Measurements from ENCODE around the gene TMEM17.
"Not testable (repeated sequence)": the region's sequence is repeated elsewhere in the genome, so short reads cannot be mapped to it uniquely, and the experiment has no call there.

Gene TMEM17, protein sequence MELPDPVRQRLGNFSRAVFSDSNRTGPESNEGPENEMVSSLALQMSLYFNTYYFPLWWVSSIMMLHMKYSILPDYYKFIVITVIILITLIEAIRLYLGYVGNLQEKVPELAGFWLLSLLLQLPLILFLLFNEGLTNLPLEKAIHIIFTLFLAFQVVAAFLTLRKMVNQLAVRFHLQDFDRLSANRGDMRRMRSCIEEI

DNA sequence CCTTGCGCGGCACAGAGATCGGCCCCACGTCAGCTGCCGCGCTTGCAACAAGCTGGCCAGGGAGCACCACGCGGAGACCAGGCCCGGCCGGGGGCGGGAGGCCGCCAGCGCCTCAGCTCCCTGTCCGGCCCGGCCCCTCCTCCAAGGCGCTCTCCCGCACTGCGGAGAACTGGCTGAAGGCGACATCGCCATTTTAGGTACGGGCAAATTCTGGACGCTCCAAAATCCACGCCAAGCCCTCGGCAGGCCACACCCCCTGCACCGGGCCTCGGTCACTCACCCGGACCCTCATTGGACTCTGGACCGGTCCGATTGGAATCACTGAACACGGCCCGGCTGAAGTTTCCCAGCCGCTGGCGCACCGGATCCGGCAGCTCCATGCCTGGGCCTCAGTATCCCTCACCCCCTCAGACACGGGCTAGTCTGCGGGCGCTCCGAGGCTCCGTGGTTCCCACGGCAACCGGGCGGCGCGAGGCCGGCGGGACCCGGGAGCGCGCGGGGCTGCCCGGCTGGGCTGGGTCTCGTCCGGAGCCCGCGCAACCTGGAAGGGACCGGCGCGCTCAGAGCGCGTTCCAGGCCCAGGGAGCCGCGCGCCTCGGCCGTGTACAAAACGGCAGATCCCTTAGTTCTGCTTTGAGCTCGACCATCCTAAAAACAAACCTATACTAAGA, at the start of gene TMEM17:
TSS of gene TMEM17 (minus strand) at position 446 of the 671 bp plus-strand sequence. CDS start at position 380, 66 bp downstream.
- no peak for DNase-seq (ENCODE audit: low read depth in 1 of 2, low spot score in 1 of 2)

- DNase-seq (ENCODE audit: low read depth in 1 of 2, low spot score in 1 of 2) = no peak
These were observed 48.4 kb upstream of the TMEM17 start for GRCh38 chr2:62554440-62554839.

GRCh38 chr2:62550461-62550860, 44.5 kb upstream of the TMEM17 start:
- DNase-seq (ENCODE audit: low read depth in 1 of 2, low spot score in 1 of 2) = no peak

DNA sequence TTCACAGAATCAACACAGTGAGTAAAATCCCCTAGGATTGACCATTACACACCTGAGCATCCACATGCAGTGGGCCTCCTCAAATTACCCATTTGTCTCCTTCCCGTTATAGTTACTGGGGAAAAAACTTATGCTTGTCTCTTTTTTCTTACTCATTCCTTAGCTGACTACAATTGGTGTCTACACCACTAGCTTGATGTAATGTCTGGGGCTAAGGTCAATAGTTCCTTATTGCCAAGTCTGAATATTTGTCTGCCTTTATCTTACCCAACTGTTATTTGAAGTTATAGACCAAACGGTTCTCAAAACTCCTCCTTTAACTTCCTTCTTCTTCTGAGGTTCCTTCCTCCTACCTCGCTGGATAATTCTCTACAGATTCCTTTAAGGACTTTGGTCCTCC, 41.9 kb upstream of the TMEM17 start:
- no peak for DNase-seq (ENCODE audit: low read depth in 1 of 2, low spot score in 1 of 2)

- DNase-seq (ENCODE audit: low read depth in 1 of 2, low spot score in 1 of 2) = no peak
These were observed 39.3 kb upstream of the TMEM17 start for GRCh38 chr2:62545261-62545660.

DNA sequence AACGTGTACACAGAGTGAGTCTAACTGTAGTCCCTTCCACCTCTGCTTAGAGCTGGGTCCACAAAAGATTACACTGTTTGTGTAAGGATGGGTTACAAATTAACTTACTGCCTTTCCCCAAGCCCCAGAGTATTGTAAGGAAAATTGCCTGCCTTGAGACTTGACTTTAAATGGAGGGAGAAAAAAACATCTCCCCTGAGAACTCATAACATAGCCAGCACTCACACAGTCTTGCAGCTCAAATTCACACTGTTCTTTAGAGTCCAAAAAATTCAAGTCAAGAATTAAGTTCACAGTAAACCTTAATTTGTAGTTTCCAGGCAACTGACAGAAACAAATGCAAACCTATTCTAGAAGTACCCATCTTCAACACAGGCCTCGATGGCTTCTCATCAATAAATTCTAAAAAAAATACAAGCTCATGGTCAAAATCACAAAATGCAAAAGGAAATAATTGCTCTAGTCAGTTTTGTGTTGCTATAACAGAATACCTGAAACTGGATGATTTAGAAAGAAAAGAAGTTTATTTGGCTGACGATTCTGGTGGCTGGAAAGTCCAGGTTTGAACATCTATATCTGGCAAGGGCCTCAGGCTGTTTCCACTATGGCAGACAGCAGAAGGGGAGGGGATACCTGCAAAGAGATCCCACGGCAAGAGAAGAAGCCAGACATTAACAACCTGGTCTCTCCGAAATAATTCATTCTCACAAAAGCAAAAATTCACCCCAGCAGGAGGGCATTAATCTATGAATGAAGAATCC, 34.6 kb upstream of the TMEM17 start:
- DNase-seq (ENCODE audit: low read depth in 1 of 2, low spot score in 1 of 2) = no peak

- DNase-seq (ENCODE audit: low read depth in 1 of 2, low spot score in 1 of 2) = no peak
These were observed 33.8 kb upstream of the TMEM17 start for GRCh38 chr2:62539606-62540407.

- no peak for DNase-seq (ENCODE audit: low read depth in 1 of 2, low spot score in 1 of 2)
These were observed 32.8 kb upstream of the TMEM17 start for GRCh38 chr2:62538756-62539155.

- no peak for DNase-seq (ENCODE audit: low read depth in 1 of 2, low spot score in 1 of 2)
These were observed 31.8 kb upstream of the TMEM17 start for GRCh38 chr2:62537814-62538213.

- no peak for DNase-seq (ENCODE audit: low read depth in 1 of 2, low spot score in 1 of 2)
These were observed 31.0 kb upstream of the TMEM17 start for GRCh38 chr2:62536873-62537547.

DNA sequence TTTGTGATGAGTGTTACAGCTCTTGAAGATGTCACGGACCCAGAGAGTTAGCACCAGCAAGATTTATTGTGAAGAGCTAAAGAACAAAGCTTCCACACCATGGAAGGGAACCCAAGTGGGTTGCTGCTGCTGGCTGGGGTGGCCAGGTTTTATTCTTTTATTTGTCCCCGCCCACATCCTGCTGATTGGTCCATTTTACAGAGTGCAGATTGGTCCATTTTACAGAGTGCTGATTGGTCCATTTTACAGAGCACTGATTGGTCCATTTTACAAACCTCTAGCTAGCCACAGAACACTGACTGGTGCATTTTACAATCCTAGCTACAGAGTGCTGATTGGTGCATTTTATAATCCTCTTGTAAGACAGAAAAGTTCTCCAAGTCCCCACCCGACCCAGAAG, 29.5 kb upstream of the TMEM17 start:
- not testable (repeated sequence) for DNase-seq (ENCODE audit: low read depth in 1 of 2, low spot score in 1 of 2)

DNA sequence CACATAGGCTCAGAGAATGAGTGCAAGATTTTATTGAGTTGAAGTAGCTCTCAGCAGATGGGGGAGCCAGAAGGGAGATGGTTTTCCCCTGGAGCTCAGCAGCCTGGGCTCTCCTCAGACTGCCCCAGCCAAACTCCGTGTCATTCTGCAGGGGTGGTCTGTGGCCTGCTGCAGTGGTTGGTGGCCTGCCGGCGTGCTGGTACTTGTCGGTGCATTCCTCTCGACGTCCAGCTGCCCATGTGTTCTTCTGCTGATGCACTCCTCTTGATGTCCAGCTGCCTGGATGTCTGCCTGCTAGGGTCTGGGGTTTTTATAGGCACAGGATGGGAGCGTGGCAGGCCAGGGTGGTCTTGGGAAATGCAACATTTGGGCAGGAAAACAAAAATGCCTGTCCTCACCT, 25.6 kb upstream of the TMEM17 start:
- no peak for DNase-seq (ENCODE audit: low read depth in 1 of 2, low spot score in 1 of 2)

DNA sequence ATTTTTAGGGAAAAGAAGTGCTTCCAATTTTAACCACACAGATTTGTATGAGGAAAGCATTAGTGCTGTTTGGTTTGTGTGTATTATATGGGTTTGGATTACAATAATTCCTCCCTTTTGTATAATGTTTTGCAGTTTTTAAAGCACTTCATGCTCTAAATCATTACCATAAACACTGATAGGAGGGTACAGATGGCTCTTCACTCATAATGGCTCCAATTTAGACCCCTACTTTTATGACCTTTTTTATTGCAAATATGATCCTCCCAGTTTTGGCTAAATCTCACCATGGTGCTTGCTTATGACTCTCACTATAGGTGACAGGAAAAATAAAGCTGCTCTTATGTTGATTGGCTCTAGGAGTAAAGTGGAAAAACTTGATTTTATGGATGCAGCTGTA, 23.8 kb upstream of the TMEM17 start:
- DNase-seq (ENCODE audit: low read depth in 1 of 2, low spot score in 1 of 2) = no peak

- DNase-seq (ENCODE audit: low read depth in 1 of 2, low spot score in 1 of 2) = no peak
These were observed 21.6 kb upstream of the TMEM17 start for GRCh38 chr2:62527478-62528210.

DNA sequence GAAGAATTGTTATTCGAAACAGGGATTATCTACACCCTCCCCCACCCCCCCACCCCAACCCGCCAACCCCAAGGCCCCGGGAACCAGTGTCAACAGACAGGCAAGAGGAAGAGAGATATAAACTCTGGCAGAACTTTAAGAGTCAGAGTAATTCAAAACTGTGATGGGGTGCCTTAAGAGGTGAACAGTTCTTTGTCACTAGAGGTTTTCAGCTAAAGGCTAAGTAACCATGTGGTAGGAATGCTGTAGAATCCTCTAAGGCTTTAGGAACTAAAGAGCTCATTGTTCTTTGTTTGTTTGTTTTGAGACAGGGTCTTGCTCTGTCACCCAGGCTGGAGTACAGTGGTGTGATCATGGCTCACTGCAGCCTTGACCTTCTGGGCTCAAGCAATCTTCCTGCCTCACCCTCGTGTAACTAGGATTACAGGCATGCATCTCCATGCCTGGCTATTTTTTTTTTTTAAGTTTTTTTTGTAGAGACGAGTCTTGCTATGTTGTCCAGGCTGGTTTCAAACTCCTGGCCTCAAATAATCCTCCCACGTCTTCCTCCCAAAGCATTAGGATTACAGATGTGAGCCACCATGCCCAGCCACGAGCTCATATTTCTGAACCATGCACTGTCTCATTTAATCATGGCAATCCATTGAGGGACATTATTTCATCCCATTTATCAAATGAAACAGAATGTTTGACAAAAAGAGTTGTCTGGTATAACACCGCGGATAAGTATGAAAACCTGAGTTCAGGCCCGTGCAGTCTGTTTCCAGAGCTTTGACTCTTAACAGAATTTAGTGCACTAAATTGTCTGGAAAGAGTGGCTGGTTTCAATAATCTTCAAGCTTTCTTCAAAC, 20.8 kb upstream of the TMEM17 start:
- DNase-seq (ENCODE audit: low read depth in 1 of 2, low spot score in 1 of 2) = no peak

DNA sequence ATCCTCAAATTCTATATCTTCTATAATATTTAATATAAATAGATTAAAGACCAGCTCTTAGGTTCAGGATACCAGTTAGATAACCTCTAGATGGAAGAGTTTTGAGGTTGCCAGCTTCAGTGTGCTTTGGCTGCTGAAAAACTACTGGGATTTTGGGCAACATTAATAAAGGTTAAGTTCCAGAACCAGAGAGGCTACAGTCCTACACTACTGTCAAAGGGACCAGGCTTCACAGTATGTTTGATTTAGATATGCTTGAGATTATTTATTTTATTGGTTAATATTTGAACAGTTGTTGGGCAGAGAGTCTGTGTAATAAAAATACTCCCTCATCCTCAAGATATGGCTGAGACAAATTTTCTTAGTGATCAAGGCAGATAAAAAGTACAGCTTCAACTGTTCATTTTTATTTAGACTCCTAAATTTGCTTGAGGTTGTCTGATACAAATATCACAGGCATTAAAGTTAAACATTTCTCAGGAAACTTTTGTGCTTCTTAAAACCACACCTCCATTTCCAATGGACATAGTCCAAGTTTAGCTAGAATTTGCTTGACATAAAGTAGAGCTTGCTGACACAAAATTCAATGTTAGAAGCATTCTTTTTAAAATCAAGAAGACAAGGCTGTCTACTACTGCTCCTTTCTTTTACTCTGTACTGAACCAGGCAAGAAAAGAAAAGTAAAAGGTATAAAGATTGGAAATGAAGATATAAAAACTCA, 19.7 kb upstream of the TMEM17 start:
- no peak for DNase-seq (ENCODE audit: low read depth in 1 of 2, low spot score in 1 of 2)

DNA sequence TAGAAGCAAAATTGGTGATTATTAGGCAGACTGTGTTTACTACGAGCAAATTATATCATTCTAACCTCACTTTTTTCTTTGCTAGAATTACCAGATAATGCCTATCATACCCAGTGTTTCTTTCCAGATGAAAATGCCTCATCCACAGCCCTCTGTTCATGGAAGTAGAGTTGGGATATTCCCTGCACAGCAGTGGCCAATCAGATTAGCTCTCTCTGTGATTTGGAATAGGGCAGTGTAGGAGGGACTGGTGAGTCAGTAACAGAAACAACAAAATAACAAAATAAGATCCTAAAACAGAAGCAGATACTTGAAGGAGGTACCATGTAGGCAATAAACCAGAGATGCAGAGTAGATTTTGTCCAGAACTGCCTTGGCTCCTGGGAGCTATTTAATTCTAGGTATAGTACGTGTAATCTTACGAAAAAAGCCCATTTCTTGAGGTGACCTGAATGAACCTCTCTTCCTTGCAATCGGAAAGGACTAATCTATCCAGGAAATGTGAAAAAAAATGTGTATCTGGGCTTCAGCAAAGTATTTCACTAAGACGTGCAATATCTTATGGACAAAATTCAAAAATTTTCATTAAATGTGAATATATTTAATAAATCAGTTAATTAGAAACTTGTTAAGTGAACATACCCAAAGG, 18.4 kb upstream of the TMEM17 start:
- no peak for DNase-seq (ENCODE audit: low read depth in 1 of 2, low spot score in 1 of 2)

GRCh38 chr2:62521061-62521460, 15.1 kb upstream of the TMEM17 start:
- not testable (repeated sequence) for DNase-seq (ENCODE audit: low read depth in 1 of 2, low spot score in 1 of 2)

Data from stimulated activated CD4-positive, alpha-beta T cell treated with anti-CD3 and anti-CD28 coated beads, Interleukin-15, amount 100 ng/mL, for 1 hour (primary cell).